ENCODE results near the gene TEX13A.

Gene TEX13A

DNA sequence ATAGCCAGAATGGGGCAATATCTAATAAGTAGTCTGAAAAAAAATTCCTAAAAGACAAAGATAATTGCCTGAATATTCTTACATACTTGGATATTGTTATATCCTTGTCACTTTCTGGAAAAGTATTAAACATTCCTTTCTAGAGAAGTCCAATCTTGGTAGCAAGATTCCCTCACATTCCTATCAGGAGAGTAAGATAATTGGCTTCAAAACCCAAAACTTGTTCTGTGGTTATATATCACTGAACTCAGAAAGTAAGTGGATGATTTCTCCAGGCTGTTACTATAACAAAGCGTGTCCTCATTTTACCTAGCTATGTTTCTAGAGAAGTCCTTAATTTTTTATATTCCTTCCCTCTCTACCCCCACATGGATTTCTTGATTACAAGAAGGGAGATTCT is 46.0 kb upstream of the TEX13A start:
- no peaks in the 10 kb centered on the region for H3K4me1 ChIP-seq (ENCODE audit: low read length)
- TF ChIP-seq, protein P1, sequence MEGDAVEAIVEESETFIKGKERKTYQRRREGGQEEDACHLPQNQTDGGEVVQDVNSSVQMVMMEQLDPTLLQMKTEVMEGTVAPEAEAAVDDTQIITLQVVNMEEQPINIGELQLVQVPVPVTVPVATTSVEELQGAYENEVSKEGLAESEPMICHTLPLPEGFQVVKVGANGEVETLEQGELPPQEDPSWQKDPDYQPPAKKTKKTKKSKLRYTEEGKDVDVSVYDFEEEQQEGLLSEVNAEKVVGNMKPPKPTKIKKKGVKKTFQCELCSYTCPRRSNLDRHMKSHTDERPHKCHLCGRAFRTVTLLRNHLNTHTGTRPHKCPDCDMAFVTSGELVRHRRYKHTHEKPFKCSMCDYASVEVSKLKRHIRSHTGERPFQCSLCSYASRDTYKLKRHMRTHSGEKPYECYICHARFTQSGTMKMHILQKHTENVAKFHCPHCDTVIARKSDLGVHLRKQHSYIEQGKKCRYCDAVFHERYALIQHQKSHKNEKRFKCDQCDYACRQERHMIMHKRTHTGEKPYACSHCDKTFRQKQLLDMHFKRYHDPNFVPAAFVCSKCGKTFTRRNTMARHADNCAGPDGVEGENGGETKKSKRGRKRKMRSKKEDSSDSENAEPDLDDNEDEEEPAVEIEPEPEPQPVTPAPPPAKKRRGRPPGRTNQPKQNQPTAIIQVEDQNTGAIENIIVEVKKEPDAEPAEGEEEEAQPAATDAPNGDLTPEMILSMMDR (IDR thresholded peaks at IDR 0.05; ENCODE audit: low read length): no peak
- TF ChIP-seq EZH2phosphoT487 (IDR thresholded peaks at IDR 0.05; ENCODE audit: low read length) (no peak), EZH2 (optimal IDR thresholded peaks at IDR 0.05; ENCODE audit: low read depth, low read length) (no peak)
- no peaks in the 10 kb centered on the region for H3K9me2 ChIP-seq (replicated peaks; ENCODE audit: insufficient read depth, low read length)
- H3K79me2 ChIP-seq (ENCODE audit: low read length): no peaks in the 10 kb centered on the region
- no peak overlapping the region for H3K9ac ChIP-seq (ENCODE audit: low read length)
- no peak for DNase-seq
- no peaks in the 10 kb centered on the region for H3K27me3 ChIP-seq (replicated peaks; ENCODE audit: insufficient read depth, low read length)
- H3K4me3 ChIP-seq (ENCODE audit: low read length): no peak overlapping the region
- H4K20me1 ChIP-seq (ENCODE audit: insufficient read depth, low read length): no peaks in the 10 kb centered on the region
- no peak overlapping the region for H3K4me2 ChIP-seq (ENCODE audit: low read depth, low read length)
- no peak overlapping the region for H3K27ac ChIP-seq (ENCODE audit: low read length)
- H3K36me3 ChIP-seq (replicated peaks; ENCODE audit: insufficient read depth, low read length): no peaks in the 10 kb centered on the region
- no peaks in the 10 kb centered on the region for H3K9me3 ChIP-seq (replicated peaks; ENCODE audit: insufficient read depth, low read length)
- H2AFZ ChIP-seq (ENCODE audit: low read length): no peak overlapping the region
- no peaks in the 10 kb centered on the region for H3F3A ChIP-seq (ENCODE audit: insufficient read depth, low read length)

DNA sequence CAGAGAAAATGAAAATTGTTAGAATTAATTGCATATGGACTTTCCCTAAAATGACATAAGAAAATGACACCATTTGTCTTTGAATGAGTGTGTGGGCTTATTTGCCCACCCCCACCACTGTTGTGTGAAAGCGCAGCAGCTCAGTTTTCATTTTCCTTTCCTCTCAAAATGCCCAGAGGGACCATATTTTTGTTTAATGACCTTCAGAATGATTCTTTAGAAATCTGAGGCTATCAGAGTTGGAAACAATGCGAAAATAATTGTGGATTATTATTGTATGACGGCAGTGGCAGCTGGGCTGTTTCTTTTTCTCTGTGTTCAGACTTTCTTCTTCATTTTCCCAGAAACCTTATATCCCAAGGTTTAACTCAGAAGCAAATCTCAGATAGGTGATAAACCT is 44.6 kb upstream of the TEX13A start:
- H3K4me2 ChIP-seq (ENCODE audit: low read depth, low read length): no peak overlapping the region
- no peaks in the 10 kb centered on the region for H3K9me2 ChIP-seq (replicated peaks; ENCODE audit: insufficient read depth, low read length)
- no peaks in the 10 kb centered on the region for H3K9me3 ChIP-seq (replicated peaks; ENCODE audit: insufficient read depth, low read length)
- H2AFZ ChIP-seq (ENCODE audit: low read length): no peak overlapping the region
- no peaks in the 10 kb centered on the region for H3K4me1 ChIP-seq (ENCODE audit: low read length)
- no peaks in the 10 kb centered on the region for H4K20me1 ChIP-seq (ENCODE audit: insufficient read depth, low read length)
- TF ChIP-seq EZH2phosphoT487 (IDR thresholded peaks at IDR 0.05; ENCODE audit: low read length): no peak
- TF ChIP-seq, protein P1 (IDR thresholded peaks at IDR 0.05; ENCODE audit: low read length): no peak
- no peak for DNase-seq
- no peaks in the 10 kb centered on the region for H3K36me3 ChIP-seq (replicated peaks; ENCODE audit: insufficient read depth, low read length)
- no peak overlapping the region for H3K9ac ChIP-seq (ENCODE audit: low read length)
- H3K79me2 ChIP-seq (ENCODE audit: low read length): no peaks in the 10 kb centered on the region
- H3F3A ChIP-seq (ENCODE audit: insufficient read depth, low read length): no peaks in the 10 kb centered on the region
- H3K27me3 ChIP-seq (replicated peaks; ENCODE audit: insufficient read depth, low read length): no peaks in the 10 kb centered on the region
- no peak overlapping the region for H3K4me3 ChIP-seq (ENCODE audit: low read length)
- no peak overlapping the region for H3K27ac ChIP-seq (ENCODE audit: low read length)

DNA sequence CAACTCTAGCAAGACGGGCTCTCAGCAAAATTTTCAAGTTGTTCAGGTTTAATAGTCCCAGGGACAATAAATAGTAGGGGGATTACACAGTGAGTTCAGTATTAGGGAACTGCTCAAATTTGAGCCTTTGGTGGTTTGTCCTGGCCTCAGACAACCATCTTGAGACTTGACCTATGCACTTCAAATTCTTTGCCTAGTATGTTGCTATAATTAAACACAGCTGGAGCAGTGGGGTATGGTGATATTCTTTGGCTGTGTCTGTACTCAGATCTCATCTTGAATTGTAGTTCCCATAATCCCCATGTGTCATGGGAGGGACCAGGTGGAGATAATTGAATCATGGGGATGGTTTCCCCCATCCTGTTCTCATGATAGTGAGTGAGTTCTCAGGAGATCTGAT is 43.3 kb upstream of the TEX13A start:
- Histone ChIP-seq H3K4me3 (ENCODE audit: low read length) (no peak overlapping the region), H3K79me2 (ENCODE audit: low read length) (no peaks in the 10 kb centered on the region), H3K4me2 (ENCODE audit: low read depth, low read length) (no peak overlapping the region), H3K27ac (ENCODE audit: low read length) (no peak overlapping the region), H3K27me3 (replicated peaks; ENCODE audit: insufficient read depth, low read length) (no peaks in the 10 kb centered on the region), H3K9ac (ENCODE audit: low read length) (no peak overlapping the region), H3F3A (ENCODE audit: insufficient read depth, low read length) (no peaks in the 10 kb centered on the region), H2AFZ (ENCODE audit: low read length) (no peak overlapping the region), H3K9me3 (replicated peaks; ENCODE audit: insufficient read depth, low read length) (no peaks in the 10 kb centered on the region), H4K20me1 (ENCODE audit: insufficient read depth, low read length) (no peaks in the 10 kb centered on the region), H3K4me1 (ENCODE audit: low read length) (no peaks in the 10 kb centered on the region), H3K9me2 (replicated peaks; ENCODE audit: insufficient read depth, low read length) (no peaks in the 10 kb centered on the region), H3K36me3 (replicated peaks; ENCODE audit: insufficient read depth, low read length) (no peaks in the 10 kb centered on the region)
- TF ChIP-seq, protein P1 (IDR thresholded peaks at IDR 0.05; ENCODE audit: low read length): no peak
- TF ChIP-seq EZH2phosphoT487 (IDR thresholded peaks at IDR 0.05; ENCODE audit: low read length): no peak
- no peak for TF ChIP-seq EZH2 (optimal IDR thresholded peaks at IDR 0.05; ENCODE audit: low read depth, low read length)
- no peak for DNase-seq

Data from MM.1S (cell line).